Upper lobe of left lung (tissue), 6 donors: ENCODE data around the gene C5orf15. TPM values are rescaled to one million over a fixed set of nuclear protein-coding genes. Genes with fewer than 3 reads are reported as not detected.
"Not testable (repeated sequence)": the region's sequence is repeated elsewhere in the genome, so short reads cannot be mapped to it uniquely, and the experiment has no call there.

Experiments used
- ATAC-seq, 2 donors: fragments of 200-7000 bp; cut with Tn5 transposase; one replicate each; pipeline ENCODE4 v1.9.1; 2022; ENCODE audit warnings: mild to moderate bottlenecking in 2 of 2, moderate library complexity in 2 of 2; ENCODE audit not compliant: low FRiP score in 2 of 2
- DNase-seq, 2 donors: peaks; one replicate each; pipeline ENCODE4 v3.0.0-alpha.2; 2019 to 2020
- H3K27ac ChIP-seq, 4 donors: fragments of 200-600 bp; sonication (generic); one replicate each; pipeline ENCODE4 v1.5.1; 2016 to 2019
- H3K27me3 ChIP-seq, 4 donors: fragments of 200-600 bp; sonication (generic); one replicate each; pipeline ENCODE4 v1.5.1; 2017 to 2019
- H3K36me3 ChIP-seq, 4 donors: fragments of 200-600 bp; sonication (generic); one replicate each; pipeline ENCODE4 v1.5.1; 2016 to 2019
- H3K4me1 ChIP-seq, 4 donors: fragments of 200-600 bp; sonication (generic); one replicate each; pipeline ENCODE4 v1.5.1; 2018 to 2019
- H3K4me3 ChIP-seq, 4 donors: fragments of 200-600 bp; sonication (generic); one replicate each; pipeline ENCODE4 v1.5.1; 2017 to 2019; ENCODE audit warnings: mild to moderate bottlenecking in 2 of 4, moderate library complexity in 1 of 4
- H3K9me3 ChIP-seq, 4 donors: fragments of 200-600 bp; sonication (generic); one replicate each; pipeline ENCODE4 v1.5.1; 2018 to 2019
- CTCF ChIP-seq, 6 experiments: fragments of 450-650 bp in 4 of 6; fragments of 200-600 bp in 2 of 6; sonication (generic) in 2 of 6; IDR thresholded peaks; one replicate each; pipeline ENCODE4 v1.5.1; 2016 to 2019; ENCODE audit warnings: antibody characterized with exemption in 6 of 6
- EP300 ChIP-seq, 4 donors: sonication (generic); formaldehyde crosslinking; IDR thresholded peaks; one replicate each; pipeline ENCODE4 v1.5.1; 2017; ENCODE audit warnings: antibody characterized with exemption in 4 of 4, control low read depth in 2 of 4
- POLR2A ChIP-seq, 4 donors: fragments of 450-650 bp; IDR thresholded peaks; one replicate each; pipeline ENCODE4 v1.5.1; 2016 to 2017; ENCODE audit warnings: antibody characterized with exemption in 4 of 4, mild to moderate bottlenecking in 2 of 4
- POLR2AphosphoS5 ChIP-seq, 2 donors: sonication (generic); formaldehyde crosslinking; IDR thresholded peaks; one replicate each; pipeline ENCODE4 v1.5.1; 2017; ENCODE audit warnings: antibody characterized with exemption in 2 of 2
- WGBS, 2 donors: methylation state at CpG; one replicate each; pipeline ENCODE4 v1.1.5; 2017 to 2018; 5-methylcytosine and 5-hydroxymethylcytosine counted together
- total RNA-seq, 6 donors: library from RNA; depleted of rRNA in 4 of 6; stranded (reverse); fragments of >200 nt in 4 of 6; gene quantifications; one replicate each; pipeline versions ENCODE4 v1.1.0 to v1.2.1, GENCODE V29; 2016 to 2021
- donor health status: DM: no; HTN: no; CAD: no; lungs with moderate emphysema.
- donor health status: DM: no; HTN: yes; CAD: no; lungs with severe emphysema.

C5orf15 gene
- total RNA-seq, 6 donors from 2014 or later, result 15.1 to 65.5 (median 39.7) TPM

- Histone ChIP-seq H3K36me3 (peaks cover 3 to 96% (median 39%) of the 10 kb centered on the region in 4 donors), H3K4me1 (no peaks in the 10 kb centered on the region), H3K4me3 (no peak overlapping the region), H3K27ac (no peak overlapping the region), H3K9me3 (no peaks in the 10 kb centered on the region), H3K27me3 (no peaks in the 10 kb centered on the region)
- DNase-seq, result no peak
- TF ChIP-seq EP300 (IDR thresholded peaks at IDR 0.05) (no peak), CTCF (IDR thresholded peaks at IDR 0.05) (no peak), POLR2A (IDR thresholded peaks at IDR 0.05) (no peak), POLR2AphosphoS5 (IDR thresholded peaks at IDR 0.05) (no peak)
- ATAC-seq, result no peak
- WGBS, 2 donors, result 39% methylated on average over 1 of the region's 1 CpG
Observed at GRCh38 chr5:133981714-133982113, 13.3 kb upstream of the C5orf15 start.

GRCh38 chr5:133980652-133981051 lies 12.2 kb upstream of the C5orf15 start:
- no peaks in the 10 kb centered on the region for H3K9me3 ChIP-seq
- no peak overlapping the region for H3K4me3 ChIP-seq
- peaks cover 6 to 96% (median 42%) of the 10 kb centered on the region in 4 donors for H3K36me3 ChIP-seq
- no peak overlapping the region for H3K27ac ChIP-seq
- H3K4me1 ChIP-seq, result no peaks in the 10 kb centered on the region
- no peaks in the 10 kb centered on the region for H3K27me3 ChIP-seq
- ATAC-seq (no peak), DNase-seq (no peak)
- TF ChIP-seq CTCF (IDR thresholded peaks at IDR 0.05) (no peak), POLR2AphosphoS5 (IDR thresholded peaks at IDR 0.05) (no peak), EP300 (IDR thresholded peaks at IDR 0.05) (no peak), POLR2A (IDR thresholded peaks at IDR 0.05) (no peak)
- WGBS, 2 donors, result 89 to 98% methylated on average over 7 of the region's 7 CpGs

- DNase-seq, result no peak
- H3K27ac ChIP-seq, result no peak overlapping the region
- WGBS, 2 donors, result 93 to 96% methylated on average over 3 of the region's 3 CpGs
- no peak for ATAC-seq
- TF ChIP-seq CTCF (IDR thresholded peaks at IDR 0.05) (no peak), POLR2A (IDR thresholded peaks at IDR 0.05) (no peak), EP300 (IDR thresholded peaks at IDR 0.05) (no peak)
- H3K4me3 ChIP-seq, result no peak overlapping the region
- no peaks in the 10 kb centered on the region for H3K4me1 ChIP-seq
- H3K36me3 ChIP-seq, result peaks cover 23 to 97% (median 52%) of the 10 kb centered on the region in 4 donors
- no peaks in the 10 kb centered on the region for H3K27me3 ChIP-seq
- H3K9me3 ChIP-seq, result no peaks in the 10 kb centered on the region
Observed at GRCh38 chr5:133978943-133979342, 10.5 kb upstream of the C5orf15 start.

GRCh38 chr5:133977858-133978257 lies 9.4 kb upstream of the C5orf15 start:
- H3K9me3 ChIP-seq, result no peaks in the 10 kb centered on the region
- H3K36me3 ChIP-seq, result peaks cover 30 to 97% (median 57%) of the 10 kb centered on the region in 4 donors
- TF ChIP-seq POLR2A (IDR thresholded peaks at IDR 0.05), result no peak
- TF ChIP-seq EP300 (IDR thresholded peaks at IDR 0.05), result no peak
- no peak for TF ChIP-seq POLR2AphosphoS5 (IDR thresholded peaks at IDR 0.05)
- TF ChIP-seq CTCF (IDR thresholded peaks at IDR 0.05), result no peak
- H3K27ac ChIP-seq, result no peak overlapping the region
- H3K4me3 ChIP-seq, result no peak overlapping the region
- no peaks in the 10 kb centered on the region for H3K27me3 ChIP-seq
- no peaks in the 10 kb centered on the region for H3K4me1 ChIP-seq
- 67 to 81% methylated on average over 1 of the region's 1 CpG for WGBS, 2 donors
- ATAC-seq, result no peak
- no peak for DNase-seq

GRCh38 chr5:133977161-133977787 lies 8.8 kb upstream of the C5orf15 start:
- H3K36me3 ChIP-seq, result peaks cover 31 to 97% (median 56%) of the 10 kb centered on the region in 4 donors
- H3K27me3 ChIP-seq, result no peaks in the 10 kb centered on the region
- DNase-seq (no peak), ATAC-seq (no peak)
- H3K27ac ChIP-seq, result no peak overlapping the region
- no peaks in the 10 kb centered on the region for H3K9me3 ChIP-seq
- no peak overlapping the region for H3K4me3 ChIP-seq
- H3K4me1 ChIP-seq, result no peaks in the 10 kb centered on the region
- no peak for TF ChIP-seq CTCF (IDR thresholded peaks at IDR 0.05)
- no peak for TF ChIP-seq POLR2AphosphoS5 (IDR thresholded peaks at IDR 0.05)
- TF ChIP-seq POLR2A (IDR thresholded peaks at IDR 0.05), result no peak
- no peak for TF ChIP-seq EP300 (IDR thresholded peaks at IDR 0.05)
- WGBS, 2 donors, result 71 to 85% methylated on average over 5 of the region's 5 CpGs

- not testable (repeated sequence) for H3K9me3 ChIP-seq, H3K4me3 ChIP-seq, H3K27me3 ChIP-seq, H3K4me1 ChIP-seq, DNase-seq, ATAC-seq, H3K27ac ChIP-seq
- peaks cover 27 to 96% (median 47%) of the 10 kb centered on the region in 4 donors for H3K36me3 ChIP-seq
- 95 to 96% methylated on average over 16 of the region's 16 CpGs for WGBS, 2 donors
Observed at GRCh38 chr5:133975546-133975945, 7.1 kb upstream of the C5orf15 start.
